ENCODE measurements around the gene HSPBP1. TPM values are rescaled to one million over a fixed set of nuclear protein-coding genes. Genes with fewer than 3 reads are reported as not detected.

The HSPBP1 gene
- total RNA-seq, 1 experiment from 2014 or later = 122 TPM

DNA sequence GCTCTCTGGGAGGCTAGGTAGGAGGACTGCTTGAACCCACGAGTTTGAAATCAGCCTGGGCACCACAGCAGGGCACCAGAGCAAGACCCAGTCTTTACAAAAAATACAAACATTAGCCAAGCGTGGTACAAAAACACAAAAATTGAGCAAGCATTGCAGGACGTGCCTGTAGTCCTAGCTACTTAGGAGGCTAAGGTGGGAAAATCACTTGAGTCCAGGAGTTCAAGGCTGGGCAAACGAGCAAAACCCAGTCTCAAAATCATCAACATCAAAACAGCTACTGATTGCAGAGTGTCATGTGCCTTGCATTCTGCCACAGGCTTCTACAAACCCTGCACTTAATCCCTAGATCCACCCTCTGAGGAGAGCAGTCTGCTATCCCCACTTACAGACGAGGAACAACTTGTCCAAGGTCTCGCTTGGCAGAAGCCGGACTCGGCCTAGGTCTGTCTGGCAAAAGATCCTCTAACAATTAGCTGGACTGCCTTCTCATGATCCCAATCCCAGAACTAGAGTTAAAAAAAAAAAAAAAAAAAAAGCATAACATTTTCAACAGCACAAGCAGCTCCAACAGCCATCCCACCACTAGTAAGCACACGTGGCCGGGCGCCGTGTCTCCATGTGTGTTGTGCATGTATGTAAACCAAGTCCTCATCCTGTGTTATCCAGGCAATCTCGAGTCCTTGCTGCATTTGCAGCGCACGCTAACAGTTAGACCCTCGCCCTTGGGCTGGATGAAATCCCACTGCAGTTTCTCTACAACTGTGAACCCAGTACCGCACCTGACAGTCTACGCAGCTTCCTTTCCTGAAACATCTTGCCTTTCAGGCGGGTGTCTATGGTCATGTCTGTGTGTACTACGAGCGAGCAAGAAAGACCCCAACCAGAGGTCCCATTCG lies 23.1 kb downstream of the HSPBP1 start:
- peak overlapping the region; percentile 95 for H3K4me3 ChIP-seq (ENCODE audit: low read length)
- H3K4me2 ChIP-seq (ENCODE audit: low read length) = peak overlapping the region; percentile 92
- intact Hi-C loops (cut with micrococcal nuclease) = loop anchor here (5.0 kb wide), 1 partner anchor 90 kb away; the partner anchor contains the start of gene DNAAF3
- BruUV-seq (replicated peaks) = TSS peak; percentile 32
- ATAC-seq (no peak), DNase-seq (peak; percentile 8)
- H3K36me3 ChIP-seq (ENCODE audit: low read depth, low read length) = no peaks in the 10 kb centered on the region
- no peaks in the 10 kb centered on the region for H3K9me2 ChIP-seq (replicated peaks; ENCODE audit: low read length)
- H3K9ac ChIP-seq (ENCODE audit: low read length) = peak overlapping the region; percentile 97
- H3K27me3 ChIP-seq (ENCODE audit: low read length) = no peaks in the 10 kb centered on the region
- ChIA-PET POLR2A (ENCODE audit: unreplicated experiment) (no interaction called here), CTCF (interaction anchor here (0.6 kb wide), 2 partner anchors 27 to 108 kb away, joined by 3 to 7 read pairs; partner anchors contain the start of gene TNNT1)
- H3K4me1 ChIP-seq (ENCODE audit: insufficient read depth, low read length) = peaks cover 56% of the 10 kb centered on the region
- H3K79me2 ChIP-seq (ENCODE audit: low read length) = peaks cover 72% of the 10 kb centered on the region
- H3K27ac ChIP-seq (ENCODE audit: low read length) = peak overlapping the region; percentile 95
- no peak for TF ChIP-seq EZH2 (IDR thresholded peaks at IDR 0.05; ENCODE audit: low read length, unreplicated experiment)
- TF ChIP-seq CTCF (conservative IDR thresholded peaks at IDR 0.05; ENCODE audit: low read depth, low read length) = no peak
- no peak for TF ChIP-seq EZH2phosphoT487 (IDR thresholded peaks at IDR 0.05; ENCODE audit: borderline replicate concordance, low read length)
- no peaks in the 10 kb centered on the region for H3K9me3 ChIP-seq (ENCODE audit: low read length)
- H4K20me1 ChIP-seq (ENCODE audit: low read length) = peaks cover 43% of the 10 kb centered on the region
- H2AFZ ChIP-seq (ENCODE audit: low read length) = no peak overlapping the region
- H3F3A ChIP-seq (ENCODE audit: low read length, unreplicated experiment) = peaks cover 8% of the 10 kb centered on the region

- CTCF ChIA-PET = interaction anchor here (0.5 kb wide), 1 partner anchor 114 kb away, joined by 11 read pairs; no protein-coding TSS in a partner anchor
- Histone ChIP-seq H3F3A (ENCODE audit: low read length, unreplicated experiment) (peaks cover 8% of the 10 kb centered on the region), H3K27me3 (ENCODE audit: low read length) (no peaks in the 10 kb centered on the region), H3K9me2 (replicated peaks; ENCODE audit: low read length) (no peaks in the 10 kb centered on the region), H3K9ac (ENCODE audit: low read length) (peak overlapping the region; percentile 97), H3K4me1 (ENCODE audit: insufficient read depth, low read length) (peaks cover 66% of the 10 kb centered on the region), H3K4me2 (ENCODE audit: low read length) (peak overlapping the region; percentile 92), H3K27ac (ENCODE audit: low read length) (peak overlapping the region; percentile 95), H3K36me3 (ENCODE audit: low read depth, low read length) (no peaks in the 10 kb centered on the region), H2AFZ (ENCODE audit: low read length) (no peak overlapping the region), H3K4me3 (ENCODE audit: low read length) (peak overlapping the region; percentile 95), H3K9me3 (ENCODE audit: low read length) (no peaks in the 10 kb centered on the region), H3K79me2 (ENCODE audit: low read length) (peaks cover 82% of the 10 kb centered on the region), H4K20me1 (ENCODE audit: low read length) (peaks cover 50% of the 10 kb centered on the region)
- ATAC-seq (peak; percentile 39), DNase-seq (peak; percentile 95)
- POLR2A ChIA-PET (ENCODE audit: unreplicated experiment) = interaction anchor here (0.6 kb wide), 1 partner anchor 8 kb away, joined by 6 read pairs; no protein-coding TSS in a partner anchor
- intact Hi-C loops (cut with micrococcal nuclease) = loop anchor here (5.0 kb wide), 1 partner anchor 89 kb away; the partner anchor contains the start of gene DNAAF3
- TF ChIP-seq CTCF (conservative IDR thresholded peaks at IDR 0.05; ENCODE audit: low read depth, low read length) (no peak), EZH2 (IDR thresholded peaks at IDR 0.05; ENCODE audit: low read length, unreplicated experiment) (no peak), EZH2phosphoT487 (IDR thresholded peaks at IDR 0.05; ENCODE audit: borderline replicate concordance, low read length) (no peak)
- BruUV-seq (replicated peaks) = no TSS peak
These were observed 24.1 kb downstream of the HSPBP1 start for GRCh38 chr19:55255618-55256423.

All from PC-3 (cell line).